Fibroblast of the aortic adventitia (primary cell): ENCODE results near the gene BTG2. TPM values are rescaled to one million over a fixed set of nuclear protein-coding genes. Genes with fewer than 3 reads are reported as not detected.
"Not testable (repeated sequence)": the region's sequence is repeated elsewhere in the genome, so short reads cannot be mapped to it uniquely, and the experiment has no call there.

Experiments
- DNase-seq: peaks from one replicate; pipeline ENCODE4 v3.0.0-alpha.2; 2010; ENCODE audit warnings: low read depth
- H3K4me3 ChIP-seq: 2 replicates; pipeline ENCODE4 v1.5.1; 2011; ENCODE audit warnings: low read depth, mild to moderate bottlenecking, control low read depth, low read length, moderate library complexity
- CTCF ChIP-seq: IDR thresholded peaks from 2 replicates; pipeline ENCODE4 v1.5.1; 2011; ENCODE audit warnings: mild to moderate bottlenecking, low read length, control low read depth, inconsistent platforms; ENCODE audit not compliant: insufficient read depth
- total RNA-seq: library from RNA; depleted of rRNA; stranded (reverse); fragments of >200 nt; gene quantifications from 2 replicates; pipeline ENCODE4 v1.2.3, GENCODE V29; 2012; ENCODE audit warnings: low replicate concordance

BTG2 gene
- total RNA-seq, 1 donor = 16.7 TPM

DNA sequence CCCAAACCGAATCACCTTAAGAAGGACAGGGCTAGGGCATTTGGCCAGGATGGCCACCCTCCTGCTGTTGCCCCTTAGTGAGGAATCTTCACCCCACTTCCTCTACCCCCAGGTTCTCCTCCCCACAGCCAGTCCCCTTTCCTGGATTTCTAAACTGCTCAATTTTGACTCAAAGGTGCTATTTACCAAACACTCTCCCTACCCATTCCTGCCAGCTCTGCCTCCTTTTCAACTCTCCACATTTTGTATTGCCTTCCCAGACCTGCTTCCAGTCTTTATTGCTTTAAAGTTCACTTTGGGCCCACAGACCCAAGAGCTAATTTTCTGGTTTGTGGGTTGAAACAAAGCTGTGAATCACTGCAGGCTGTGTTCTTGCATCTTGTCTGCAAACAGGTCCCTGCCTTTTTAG is 3.6 kb downstream of the BTG2 start:
- no peak for TF ChIP-seq CTCF
- peak overlapping the region; percentile 92 for H3K4me3 ChIP-seq
- no peak for DNase-seq

GRCh38 chr1:203311368-203312301 is 6.3 kb downstream of the BTG2 start:
- TF ChIP-seq CTCF = no peak
- H3K4me3 ChIP-seq = no peak overlapping the region

GRCh38 chr1:203314025-203314759 is 8.9 kb downstream of the BTG2 start:
- not testable (repeated sequence) for H3K4me3 ChIP-seq, DNase-seq

More at GRCh38 chr1:203311368-203312301, 6.3 kb downstream of the BTG2 start:
- DNase-seq = no peak

- no peak overlapping the region for H3K4me3 ChIP-seq
- DNase-seq = peak; percentile 96
- TF ChIP-seq CTCF = no peak
Observed at GRCh38 chr1:203316626-203317093, 11.3 kb downstream of the BTG2 start.

DNA sequence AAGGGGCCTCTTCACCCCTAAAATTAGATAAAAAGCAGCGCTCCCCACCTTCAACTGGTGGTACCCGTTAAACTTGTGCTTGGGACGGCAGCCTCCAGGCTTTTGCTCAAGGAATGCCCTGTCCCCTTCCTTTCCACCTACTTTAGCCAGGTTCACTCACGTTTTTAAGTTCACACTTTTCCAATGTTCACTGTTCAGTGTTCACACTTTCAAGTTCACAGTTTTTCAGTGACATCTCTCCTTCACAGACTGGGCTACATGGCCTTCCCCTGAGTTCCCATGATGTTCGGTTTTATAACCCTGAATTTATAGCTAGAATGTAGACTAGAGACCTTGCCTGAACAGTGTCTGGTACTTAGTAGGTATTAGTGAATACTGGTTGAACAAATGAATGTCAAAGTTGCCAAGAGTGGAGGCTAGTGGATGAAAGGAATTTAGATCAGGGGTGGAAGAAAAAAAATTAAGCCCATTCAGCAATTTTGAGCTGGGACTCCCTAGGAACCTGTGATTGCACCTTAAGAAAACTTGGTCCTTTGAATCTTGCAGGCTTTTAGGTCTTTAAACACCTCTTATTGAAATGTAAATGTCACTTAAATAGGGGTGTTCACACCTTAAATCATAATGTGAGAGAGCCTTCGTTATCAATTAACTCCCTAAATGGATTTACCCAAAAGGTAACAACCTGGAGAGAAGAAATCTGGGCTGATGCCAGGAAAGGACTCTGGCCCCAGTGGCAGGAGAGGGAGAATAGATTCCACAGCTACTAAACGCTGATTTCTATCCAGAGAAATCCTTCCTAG is 12.3 kb downstream of the BTG2 start:
- H3K4me3 ChIP-seq = no peak overlapping the region
- TF ChIP-seq CTCF = no peak
- DNase-seq = no peak

- DNase-seq = no peak
- H3K4me3 ChIP-seq = no peak overlapping the region
- TF ChIP-seq CTCF = no peak
Observed at GRCh38 chr1:203318229-203318517, 12.9 kb downstream of the BTG2 start.
